GM19463 (cell line): ENCODE data around the gene GPC3.

ENCODE experiments used
- ATAC-seq: cut with Tn5 transposase; IDR thresholded peaks from one replicate; pipeline ENCODE4 v1.9.1; 2021; ENCODE audit warnings: mild to moderate bottlenecking, moderate library complexity; ENCODE audit not compliant: unreplicated experiment

Gene GPC3

DNA sequence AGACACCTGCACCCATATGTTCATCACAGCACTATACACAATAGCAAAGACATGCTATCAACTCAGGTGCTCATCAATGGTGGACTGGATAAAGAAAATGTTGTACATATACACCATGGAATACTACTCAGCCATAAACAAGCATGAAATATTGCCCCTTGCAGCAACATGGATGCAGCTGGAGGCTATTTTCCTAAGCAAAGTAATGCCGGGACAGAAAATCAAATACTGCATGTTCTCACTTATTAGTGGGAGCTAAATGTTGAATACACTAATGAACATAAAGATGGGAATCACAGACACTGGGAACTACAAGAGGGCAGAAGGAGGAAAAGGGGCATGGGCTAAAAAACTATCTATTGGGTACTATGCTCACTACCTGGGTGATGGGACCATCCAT, 278.5 kb downstream of the GPC3 start:
- no peak for ATAC-seq

DNA sequence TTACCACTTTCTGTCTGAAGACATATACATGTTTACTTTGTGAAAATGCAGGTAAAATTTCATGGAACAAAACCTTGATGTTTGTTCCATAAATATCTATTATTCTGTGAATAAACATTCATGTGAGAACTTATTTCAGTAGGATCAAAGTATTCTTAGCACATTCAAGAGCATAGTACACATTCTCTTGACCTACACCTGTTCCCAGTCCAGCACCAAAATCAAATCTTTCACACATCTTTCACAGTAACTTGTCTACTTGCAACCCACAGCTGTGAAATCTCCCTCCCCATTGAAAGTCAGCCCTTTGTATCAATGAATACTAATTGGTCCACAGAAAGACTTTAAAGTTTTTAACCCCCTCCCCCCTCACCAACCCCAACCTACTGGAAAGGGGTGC, 283.2 kb downstream of the GPC3 start:
- ATAC-seq = no peak

DNA sequence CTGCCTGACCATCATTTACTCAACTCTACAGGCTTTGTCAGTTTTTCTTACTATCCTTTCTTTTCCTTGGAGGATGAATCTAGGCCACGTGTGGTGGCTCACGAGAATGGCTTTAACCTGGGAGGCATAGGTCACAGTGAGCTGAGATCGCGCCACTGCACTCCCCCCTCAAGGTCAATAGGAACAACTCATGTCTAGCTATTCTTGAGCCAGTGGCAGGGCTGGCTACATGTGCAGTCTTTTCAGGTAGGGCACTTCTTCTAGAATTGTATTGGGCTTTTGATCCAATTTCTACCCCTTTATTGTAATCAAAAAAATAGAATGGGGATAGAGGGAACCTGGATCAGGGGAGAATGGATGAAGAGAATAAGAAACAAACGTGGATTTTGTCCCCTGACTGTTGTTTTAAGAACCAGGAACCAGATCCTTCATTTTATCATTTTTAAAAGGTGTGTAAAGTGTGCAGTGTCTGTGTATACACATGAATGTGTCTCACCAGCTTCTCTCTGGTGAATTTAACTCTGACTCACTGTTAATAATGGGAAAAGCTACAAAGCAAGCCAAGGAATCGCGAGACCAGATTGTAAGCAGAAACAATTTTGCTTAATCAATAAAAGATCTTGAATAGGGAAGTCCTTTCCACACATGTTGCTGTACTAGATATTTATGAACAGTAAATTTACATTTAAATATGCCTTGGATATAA, 286.2 kb downstream of the GPC3 start:
- ATAC-seq = no peak

DNA sequence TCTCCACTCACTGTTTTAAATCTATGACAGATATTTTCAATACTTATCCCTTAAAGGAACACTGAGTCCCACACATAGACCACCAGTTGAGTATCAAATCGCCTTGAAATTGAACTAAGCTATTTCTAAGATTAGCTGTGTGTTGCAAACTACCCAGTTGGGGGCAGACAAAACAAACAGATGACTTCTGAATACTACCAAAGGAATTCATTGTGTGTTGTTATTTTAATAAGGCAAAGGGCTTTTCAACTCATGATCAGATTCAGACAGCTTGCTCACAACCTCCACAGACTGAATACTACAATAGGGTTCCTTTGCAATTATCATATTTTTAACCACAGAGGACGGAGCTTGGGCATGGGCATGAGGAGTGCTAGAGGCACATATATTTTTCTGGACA, 287.1 kb downstream of the GPC3 start:
- no peak for ATAC-seq

DNA sequence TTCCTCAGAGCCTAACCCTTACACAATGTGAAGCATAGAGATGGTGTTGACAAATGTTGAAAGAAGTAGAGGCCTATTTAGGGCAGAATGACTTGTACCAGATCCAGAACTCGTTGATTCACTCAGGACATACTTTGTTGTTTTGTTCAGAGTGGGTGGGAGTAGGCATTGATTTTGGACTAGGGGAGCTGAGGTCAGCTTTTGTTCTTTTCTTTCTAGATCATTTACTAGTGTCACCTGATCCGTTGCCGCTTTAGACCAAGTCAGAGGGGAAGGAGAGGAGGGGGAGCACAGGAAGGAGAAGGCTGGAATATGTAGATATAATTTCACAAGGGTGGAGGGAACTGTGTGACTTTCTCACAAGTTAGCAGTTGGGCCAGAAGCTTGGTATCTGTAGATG, 287.7 kb downstream of the GPC3 start:
- no peak for ATAC-seq

DNA sequence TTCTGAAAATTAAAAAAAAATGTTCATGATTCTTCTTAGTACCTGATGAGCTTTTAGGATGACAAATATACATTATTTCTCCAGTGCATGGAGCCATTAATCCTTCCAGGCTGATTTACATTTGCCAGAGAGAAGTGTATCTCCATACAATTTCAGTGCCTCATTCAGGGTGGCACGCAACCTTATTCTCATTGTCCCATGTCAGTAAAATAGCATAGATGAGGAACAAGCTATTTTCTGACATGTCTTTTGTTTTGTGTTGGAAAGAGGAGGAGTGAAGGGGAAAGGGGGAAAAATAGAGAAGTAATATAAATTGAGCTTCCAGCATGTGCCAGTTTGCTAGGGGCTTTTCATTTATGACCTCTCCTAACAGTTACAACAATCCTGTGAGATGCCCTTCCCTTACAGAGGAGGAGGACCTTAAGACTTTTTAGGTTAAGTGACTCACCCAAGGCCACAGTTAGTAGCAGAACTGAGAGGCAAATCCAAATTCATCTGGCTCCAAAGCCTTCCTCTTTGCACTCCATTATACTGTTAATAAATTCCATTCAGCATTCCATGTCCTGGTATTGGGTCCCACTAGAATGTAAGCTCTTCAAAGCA, 295.3 kb downstream of the GPC3 start:
- no peak for ATAC-seq

DNA sequence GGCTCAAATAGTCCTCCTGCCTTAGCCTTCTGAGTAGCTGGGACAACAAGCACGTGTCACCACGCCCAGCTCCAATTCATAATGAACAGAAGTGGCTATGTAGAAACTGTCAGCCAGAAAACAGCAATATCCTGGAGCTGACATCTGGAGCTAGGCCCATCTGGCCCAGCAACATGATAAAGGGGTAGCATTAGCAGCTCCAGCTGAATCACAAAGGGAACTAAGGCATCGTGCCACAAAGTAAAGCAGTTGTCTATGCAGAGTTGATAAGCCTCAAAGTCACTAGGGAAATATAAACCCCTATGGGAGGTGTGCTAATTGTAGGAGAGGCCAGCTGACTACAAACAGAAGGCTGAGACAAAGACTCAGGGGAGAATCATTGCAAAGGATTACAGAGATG, 299.6 kb downstream of the GPC3 start:
- no peak for ATAC-seq

DNA sequence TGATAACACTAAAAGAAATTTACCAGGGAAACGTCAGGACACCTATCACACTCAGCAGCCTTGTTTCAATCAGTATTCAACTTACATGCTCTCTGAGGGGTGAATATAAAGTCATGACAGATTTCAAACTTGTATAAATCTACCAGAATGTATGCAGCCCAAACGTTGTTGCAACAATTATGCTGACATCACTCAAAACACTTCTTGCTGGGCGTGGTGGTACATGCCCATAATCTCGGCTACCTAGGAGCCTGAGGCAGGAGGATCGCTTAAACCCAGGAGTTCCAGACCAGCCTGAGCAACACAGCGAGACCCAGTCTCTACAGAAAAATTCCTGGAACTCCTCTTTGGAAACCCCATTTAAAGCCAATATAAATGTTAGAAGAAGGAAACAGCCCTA, 303.5 kb downstream of the GPC3 start:
- no peak for ATAC-seq

DNA sequence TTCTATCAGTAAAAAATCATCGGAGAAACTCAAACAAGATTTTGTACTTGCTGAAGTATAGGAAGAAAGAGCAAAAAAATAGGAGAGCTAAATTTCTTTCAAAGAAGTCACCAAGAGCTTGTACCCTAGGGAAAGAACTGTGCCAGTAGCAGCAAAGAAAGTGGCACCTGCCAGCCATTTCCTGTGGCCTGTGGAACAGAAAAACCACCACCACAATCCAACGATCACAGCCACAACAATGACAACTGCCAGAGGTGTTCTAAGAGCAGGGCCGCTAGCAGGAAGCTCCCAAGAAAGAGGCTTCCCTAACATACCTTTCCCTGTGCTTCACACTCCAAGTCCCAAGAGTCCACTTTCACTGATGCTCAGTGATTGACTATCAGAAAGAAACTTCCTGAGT, 304.0 kb downstream of the GPC3 start:
- no peak for ATAC-seq

DNA sequence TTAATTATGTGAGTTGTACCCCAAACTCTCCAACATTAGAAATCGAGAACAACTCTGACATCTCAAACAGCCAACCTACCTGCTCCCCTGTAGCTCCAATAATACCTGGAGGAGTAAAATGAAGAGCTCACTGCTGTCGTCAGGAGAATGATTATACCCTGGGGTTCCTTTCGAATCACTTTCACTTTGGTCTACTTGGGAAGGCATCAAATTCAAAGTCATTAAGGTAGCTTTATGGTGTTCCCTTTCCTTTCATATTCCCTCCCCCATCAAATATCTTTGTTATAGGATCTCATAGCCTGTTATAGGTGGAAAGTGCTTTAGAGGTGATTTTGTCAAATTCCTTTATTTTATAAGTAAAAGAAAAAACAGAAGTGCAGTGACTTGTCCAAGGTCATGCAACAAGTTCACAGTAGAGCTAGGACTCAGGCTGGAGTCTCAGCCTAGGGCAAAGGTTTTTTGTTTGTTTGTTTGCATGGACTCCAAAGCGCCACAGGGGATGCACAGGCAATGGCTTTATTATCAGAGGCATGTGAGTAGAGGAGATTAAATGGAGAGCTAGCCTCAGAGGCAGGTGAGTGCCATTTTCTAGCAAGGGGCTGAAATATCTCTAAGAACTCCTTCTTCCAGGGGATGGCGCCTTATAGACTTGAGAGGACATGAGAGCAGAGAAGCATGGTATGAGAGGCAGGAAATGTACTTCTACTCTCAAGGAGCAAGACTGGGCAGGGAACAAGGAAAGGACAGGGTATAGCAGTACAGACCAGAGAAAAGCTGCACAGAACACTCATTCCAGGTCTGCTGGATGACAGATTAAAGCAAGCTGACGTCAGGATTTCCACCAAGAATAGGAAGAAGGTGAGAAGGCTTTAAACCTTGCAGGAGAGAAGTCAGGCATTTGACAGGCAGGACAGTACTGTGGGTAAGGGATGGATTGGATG, 308.0 kb downstream of the GPC3 start:
- no peak for ATAC-seq

DNA sequence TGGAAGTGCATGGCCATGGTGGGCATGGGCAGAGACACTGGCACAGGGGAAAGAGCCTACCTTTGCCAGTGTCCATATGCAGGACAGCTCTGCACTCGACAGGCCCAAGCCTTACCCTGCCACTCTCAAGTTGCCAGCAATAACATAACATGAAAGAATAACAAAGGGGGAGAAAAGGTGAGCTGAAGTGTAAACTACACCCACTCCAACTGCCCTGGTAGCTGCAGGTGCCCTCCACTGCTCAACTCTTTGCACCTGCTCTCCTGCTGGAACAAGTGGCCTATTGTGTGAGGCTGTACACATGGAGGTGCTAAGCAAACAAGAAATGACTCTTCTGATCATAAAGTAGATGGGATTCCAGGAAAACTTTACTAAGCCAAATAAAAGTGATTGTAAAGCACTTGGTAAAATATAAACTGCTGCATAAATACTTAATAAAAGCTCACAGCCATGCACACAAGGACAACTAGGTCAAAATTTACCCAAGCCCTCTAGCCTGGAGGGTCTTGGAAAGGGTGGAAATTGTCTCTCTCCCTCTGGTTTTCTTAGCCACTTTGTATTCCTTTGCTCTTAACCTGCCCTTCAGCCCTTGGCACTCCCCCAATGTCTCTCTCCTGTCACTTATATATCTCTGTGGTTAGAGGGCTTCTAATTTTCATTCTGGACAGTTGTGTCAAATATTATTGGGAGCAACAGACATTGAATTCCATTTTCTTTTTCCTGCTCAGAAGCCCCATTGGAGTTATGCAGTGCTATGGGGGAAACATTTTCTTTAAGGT, 308.9 kb downstream of the GPC3 start:
- no peak for ATAC-seq

DNA sequence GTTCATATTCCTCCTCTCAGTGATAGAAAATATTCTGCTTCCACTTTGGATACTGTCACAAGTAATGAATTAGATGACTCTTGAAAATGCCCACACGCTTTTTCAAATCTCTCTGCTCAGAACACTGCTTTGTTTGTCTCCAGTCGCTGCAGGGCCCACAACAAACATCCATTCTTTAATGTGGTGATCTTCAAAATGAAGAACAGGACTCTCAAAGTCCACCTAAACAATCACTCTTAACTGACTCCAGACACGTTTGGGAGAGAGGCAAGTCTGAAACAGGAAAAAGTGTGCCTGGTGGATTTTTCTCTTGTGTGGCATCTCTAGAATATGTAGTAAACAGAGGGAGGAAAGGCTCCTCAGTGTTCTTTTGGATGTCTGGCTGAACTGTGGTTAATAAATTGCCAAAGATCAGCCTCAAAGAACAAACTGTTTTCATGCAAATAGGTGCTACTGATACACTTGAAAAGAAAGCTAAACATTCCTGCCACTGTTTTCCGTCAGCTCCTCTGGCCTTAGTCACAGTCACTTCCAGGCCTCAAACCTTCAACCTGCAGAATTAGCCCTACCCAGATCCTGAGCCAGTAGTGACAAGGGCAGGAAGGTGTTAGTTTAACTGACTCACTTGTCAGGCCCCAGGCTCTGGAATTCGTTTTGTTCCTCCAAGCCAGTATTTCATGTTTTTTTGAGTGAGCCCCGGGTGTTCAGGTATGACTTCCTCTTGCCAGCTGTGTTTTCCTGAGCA, 310.5 kb downstream of the GPC3 start:
- ATAC-seq = no peak

DNA sequence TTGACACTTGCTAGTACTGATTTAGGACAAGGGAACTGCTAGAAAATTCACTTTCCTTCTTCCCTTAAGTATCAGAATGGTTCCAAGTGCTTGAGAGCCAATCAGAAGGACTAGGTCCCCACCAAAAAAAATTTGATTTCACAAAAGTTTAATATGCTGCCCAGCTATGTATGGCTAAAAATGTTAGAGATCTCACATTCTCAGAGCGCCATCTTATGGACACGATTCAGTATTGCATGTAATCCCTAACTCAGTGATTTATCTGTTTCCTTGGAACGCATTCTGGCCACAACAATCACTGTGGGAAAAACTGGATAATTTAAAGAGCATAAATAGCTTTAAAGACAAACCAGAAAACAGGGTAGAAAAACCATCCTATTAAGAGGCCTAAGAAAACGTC, 315.0 kb downstream of the GPC3 start:
- ATAC-seq = no peak

DNA sequence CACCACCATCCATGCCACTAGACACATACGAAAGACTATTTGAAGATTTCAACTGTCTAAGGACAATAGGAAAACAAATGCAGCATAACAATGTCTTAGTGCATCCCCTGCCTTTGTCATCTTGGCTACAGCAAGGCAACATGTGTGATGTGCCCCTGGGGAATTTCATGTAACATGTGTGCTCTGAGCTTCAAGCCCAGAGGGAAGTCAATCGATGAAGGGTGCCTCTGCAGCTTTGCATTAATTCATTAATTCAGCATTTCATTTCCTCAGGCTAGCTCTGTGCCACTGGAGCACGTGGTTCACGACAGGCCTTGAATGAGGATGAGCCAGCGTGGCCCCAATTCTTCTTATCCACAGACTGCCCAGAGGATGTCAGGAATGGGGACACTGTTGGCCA, 316.2 kb downstream of the GPC3 start:
- ATAC-seq = no peak

DNA sequence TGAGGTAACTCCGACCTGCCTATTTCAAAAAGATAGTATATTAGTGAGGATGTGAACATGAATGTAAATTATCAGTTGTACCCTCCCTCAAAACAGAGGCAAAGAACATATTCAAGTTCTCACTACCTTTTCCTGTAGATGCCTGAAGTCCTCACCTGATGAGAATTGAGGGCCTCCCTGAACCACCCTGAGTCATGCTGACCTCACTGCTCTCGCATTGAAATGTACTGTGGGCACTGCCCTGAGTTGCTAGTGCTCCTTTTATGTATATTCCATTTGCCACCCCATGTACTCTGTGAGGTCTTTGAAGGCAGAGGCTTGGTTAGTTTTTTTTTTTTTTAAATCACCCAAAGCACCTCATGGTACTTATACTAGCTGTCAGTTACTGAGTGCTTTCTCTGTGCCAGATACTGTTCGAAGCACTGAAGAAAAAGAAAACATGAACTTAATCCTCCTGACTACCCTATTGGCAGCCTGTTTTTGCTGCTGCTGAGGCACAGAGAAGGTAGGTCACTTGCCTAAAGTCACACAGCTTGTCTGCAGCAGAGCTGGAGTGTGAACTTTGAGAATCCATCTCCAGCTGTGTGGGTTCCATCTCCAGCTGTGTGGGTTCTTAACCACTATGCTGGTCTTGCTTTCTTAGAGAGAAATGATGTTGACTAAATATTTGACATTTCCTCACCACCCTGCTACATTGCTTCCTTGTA, 317.0 kb downstream of the GPC3 start:
- ATAC-seq = no peak

DNA sequence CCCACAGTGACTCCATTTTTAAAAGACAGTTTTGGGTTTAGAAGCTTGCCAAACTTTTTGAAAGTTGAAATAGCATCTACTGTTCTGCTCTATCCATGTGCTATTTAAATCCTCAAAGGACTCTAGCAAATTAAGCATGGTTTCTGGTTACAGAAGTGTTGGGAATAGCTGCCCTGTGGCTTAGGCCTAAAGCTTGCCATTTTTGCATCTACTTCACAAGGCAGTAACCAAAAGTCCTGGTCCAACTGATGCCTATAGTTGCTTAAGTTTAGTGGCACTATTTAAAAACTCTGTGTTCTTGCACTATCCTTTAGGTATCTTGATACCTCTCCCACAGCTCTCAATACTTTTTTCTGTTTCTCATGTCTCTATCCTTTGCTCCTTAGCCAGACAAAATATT, 319.1 kb downstream of the GPC3 start:
- ATAC-seq = no peak

DNA sequence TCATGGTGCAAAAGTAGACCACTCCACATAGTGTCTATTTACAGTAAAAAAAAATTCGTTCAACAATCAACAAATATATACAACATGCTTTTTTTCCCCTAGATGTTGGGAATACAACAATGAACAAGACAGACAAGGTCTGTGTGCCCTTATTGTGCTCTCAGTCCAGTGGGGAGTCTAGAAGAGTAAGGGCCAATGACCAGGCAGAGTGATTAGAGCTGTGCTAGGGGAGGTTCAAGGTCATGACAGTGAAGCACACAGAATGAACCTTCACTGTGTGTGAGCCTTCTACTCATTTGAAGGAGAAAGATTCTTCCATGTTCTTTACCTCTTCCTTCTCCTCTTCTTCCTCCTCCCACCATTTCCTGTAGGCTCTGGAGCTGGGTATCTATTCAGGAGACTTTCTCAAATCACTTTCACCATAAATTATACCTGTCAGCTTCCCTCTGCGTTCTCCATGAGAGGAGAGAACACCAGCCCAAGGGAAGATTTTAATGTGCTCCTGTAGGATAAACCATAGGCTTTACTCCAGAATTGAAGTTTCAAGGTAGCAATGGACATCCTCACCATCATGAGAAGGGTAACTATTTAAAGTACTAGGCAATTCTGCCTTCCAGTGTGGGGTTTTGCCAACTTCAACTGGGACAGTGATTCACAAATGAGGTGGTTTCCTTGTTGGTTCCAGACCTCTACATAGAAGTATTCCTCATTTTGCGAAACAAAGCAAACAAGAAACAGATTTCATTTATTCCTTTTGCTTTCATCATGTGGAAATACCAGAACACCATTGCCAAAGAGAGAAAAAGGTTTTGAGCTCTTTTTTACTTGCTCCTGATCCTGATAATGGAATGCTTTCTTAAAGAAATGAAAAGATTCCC, 323.2 kb downstream of the GPC3 start:
- no peak for ATAC-seq

DNA sequence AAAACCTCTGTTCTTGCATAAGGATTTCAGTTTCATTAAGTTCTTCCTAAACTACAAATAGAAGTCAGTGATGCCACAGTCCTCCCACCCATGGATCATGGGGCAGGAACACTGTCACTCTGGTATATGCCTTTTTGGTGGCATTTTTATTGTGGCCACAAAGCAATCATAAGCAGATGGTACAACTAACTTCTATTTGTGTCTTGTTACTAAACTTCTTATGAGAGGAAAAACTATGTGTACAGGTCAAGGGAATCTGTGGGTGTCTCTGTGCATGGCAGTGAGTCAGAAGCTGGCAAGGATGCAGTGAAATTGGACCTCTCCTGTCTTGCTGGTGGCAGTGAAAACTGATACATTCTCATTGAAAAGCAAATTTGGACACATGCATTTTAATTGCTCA, 325.1 kb downstream of the GPC3 start:
- no peak for ATAC-seq
